AG10803 (cell line): ENCODE results near the gene ITPR2.
"Not testable (repeated sequence)": the region's sequence is repeated elsewhere in the genome, so short reads cannot be mapped to it uniquely, and the experiment has no call there.

ENCODE experiments used
- DNase-seq: peaks from one replicate; pipeline ENCODE4 v3.0.0; 2010; ENCODE audit warnings: low read depth
- H3K4me3 ChIP-seq: 2 replicates; pipeline ENCODE4 v1.5.1; 2011; ENCODE audit warnings: mild to moderate bottlenecking, low read length, control low read depth
- TF ChIP-seq, protein P1 (sequence below): conservative IDR thresholded peaks from 2 replicates; pipeline ENCODE4 v1.5.1; 2011; ENCODE audit warnings: mild to moderate bottlenecking, low read length, control low read depth, inconsistent platforms

The ITPR2 gene

DNA sequence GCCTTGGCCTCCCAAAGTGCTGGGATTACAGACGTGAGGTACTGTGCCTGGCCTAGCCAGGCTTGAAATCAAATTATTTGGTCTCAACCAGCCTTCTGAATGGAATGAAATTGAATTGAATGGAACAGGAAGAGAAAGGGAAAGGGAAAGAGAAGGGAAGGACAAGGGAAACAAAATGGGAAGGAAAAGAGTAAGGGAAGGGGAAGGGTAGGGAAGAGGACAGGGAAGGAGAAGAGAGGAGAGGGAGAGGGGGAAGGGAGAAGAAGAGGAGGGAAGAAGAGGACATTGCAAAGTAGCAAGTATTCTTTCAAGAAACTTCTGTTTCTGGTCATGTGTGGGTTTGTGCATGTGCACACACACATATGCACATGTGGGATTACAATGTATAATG is 97.8 kb downstream of the ITPR2 start:
- TF ChIP-seq, protein P1, sequence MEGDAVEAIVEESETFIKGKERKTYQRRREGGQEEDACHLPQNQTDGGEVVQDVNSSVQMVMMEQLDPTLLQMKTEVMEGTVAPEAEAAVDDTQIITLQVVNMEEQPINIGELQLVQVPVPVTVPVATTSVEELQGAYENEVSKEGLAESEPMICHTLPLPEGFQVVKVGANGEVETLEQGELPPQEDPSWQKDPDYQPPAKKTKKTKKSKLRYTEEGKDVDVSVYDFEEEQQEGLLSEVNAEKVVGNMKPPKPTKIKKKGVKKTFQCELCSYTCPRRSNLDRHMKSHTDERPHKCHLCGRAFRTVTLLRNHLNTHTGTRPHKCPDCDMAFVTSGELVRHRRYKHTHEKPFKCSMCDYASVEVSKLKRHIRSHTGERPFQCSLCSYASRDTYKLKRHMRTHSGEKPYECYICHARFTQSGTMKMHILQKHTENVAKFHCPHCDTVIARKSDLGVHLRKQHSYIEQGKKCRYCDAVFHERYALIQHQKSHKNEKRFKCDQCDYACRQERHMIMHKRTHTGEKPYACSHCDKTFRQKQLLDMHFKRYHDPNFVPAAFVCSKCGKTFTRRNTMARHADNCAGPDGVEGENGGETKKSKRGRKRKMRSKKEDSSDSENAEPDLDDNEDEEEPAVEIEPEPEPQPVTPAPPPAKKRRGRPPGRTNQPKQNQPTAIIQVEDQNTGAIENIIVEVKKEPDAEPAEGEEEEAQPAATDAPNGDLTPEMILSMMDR = no peak
- no peak overlapping the region for H3K4me3 ChIP-seq
- DNase-seq = no peak

DNA sequence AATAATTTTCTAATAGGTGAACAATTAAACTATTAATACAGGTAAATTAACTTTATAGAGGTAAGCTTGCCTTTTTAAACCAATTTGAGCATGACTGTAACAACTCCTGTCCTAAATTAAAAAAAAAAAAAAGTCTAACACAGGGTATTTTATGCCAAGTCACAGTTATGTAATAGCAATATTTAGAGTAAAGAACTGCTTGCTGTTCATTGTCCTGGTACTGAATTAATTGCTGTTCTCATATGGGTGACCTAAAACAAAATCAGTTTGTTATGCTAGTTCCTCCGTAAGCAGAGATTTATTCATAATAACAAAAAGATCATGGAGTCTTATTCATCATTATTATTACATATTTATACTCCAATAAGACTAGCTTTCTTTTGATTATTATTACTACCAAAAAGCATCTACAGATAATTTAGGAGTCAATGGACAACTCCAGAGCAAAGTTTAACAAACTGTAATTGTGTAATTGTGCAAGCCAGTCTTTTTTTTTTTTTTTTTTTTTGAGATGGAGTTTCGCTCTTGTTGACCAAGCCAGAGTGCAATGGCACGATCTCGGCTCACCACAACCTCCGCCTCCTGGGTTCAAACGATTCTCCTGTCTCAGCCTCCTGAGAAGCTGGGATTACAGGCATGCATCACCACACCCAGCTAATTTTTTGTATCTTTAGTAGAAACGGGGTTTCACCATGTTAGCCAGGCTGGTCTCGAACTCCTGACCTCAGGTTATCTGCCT is 98.3 kb downstream of the ITPR2 start:
- DNase-seq = no peak
- H3K4me3 ChIP-seq = no peak overlapping the region
- TF ChIP-seq, protein P1 = no peak

DNA sequence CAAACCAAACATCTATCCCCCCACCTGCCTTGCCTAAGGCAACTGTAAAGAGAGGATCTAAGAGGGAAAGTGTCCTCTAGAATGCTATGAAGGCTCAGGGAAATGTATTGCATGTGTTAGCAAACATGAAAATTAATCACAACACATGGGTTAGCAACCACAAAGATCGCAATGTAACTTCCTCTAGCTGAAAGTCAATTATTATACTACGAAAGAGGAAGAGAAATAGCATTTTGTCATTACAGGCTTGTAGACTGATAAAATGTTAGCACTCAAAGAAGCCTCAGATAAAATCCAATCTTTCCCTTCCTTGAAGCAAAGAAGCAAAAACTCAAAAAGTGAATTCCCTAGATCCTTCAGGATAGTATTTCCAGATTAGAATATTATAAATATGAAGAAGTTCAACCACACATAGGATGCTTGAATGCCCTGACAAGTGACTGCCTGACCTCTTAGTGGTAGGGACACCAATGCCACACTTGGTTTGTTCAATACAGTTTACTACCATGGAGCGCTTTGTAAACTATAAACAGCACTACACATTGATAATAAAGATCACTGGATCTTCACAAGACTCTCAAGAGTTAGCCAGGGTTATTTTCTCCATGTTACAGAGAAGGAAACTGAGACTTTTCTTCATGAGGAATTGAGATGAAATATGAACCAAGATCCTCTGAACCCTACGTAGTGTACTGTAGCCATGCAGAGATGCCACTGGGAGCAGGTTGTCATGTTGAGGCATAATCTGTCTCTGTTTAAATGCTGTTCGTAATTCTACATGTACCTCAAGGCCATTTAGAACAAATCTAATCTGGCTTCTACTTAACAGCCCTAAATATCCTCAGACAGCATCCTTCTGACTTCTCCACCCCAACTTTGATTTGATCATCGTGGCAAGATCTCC is 100.7 kb downstream of the ITPR2 start:
- TF ChIP-seq, protein P1 = no peak
- DNase-seq = no peak
- H3K4me3 ChIP-seq = no peak overlapping the region

DNA sequence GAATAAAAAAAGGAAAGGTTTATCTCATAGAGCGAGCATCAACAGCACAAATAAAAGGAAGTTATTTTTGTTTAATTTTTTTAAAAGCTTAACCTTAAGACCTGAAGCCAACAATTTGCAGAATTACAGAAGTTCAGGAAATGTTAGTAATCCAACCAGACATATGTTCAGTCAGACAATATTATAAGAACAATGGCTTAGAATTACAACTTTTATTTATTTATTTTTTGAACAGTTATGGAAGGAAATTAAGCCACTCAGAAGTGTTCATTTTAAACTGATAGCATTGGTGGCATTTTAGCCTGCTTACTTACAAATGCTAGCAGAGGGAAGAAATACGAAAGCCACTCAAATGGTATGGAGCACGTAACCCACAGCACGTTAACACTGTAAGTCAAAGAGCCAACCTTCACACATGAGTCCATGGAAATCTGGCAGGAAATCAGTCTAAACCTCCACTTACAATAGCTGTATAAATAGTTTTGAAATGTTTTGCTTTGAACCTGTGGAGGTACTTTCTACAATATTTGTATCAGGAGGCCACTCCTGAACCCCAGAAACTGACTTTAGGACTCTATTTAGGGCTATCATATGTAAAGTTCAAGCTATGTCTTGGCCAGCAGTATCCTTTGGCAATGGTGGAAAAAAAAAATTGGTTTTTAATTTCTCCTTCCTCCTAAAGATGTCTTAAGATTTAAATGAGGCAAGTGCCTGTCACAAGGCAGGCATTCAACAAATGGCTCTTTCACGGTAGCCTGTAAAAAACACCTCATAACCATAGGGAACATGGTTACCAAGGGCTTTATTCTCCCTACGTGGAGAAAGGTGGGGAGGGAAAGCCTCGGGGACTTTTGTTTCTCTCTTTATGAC is 102.3 kb downstream of the ITPR2 start:
- TF ChIP-seq, protein P1 = no peak
- H3K4me3 ChIP-seq = no peak overlapping the region
- DNase-seq = no peak

DNA sequence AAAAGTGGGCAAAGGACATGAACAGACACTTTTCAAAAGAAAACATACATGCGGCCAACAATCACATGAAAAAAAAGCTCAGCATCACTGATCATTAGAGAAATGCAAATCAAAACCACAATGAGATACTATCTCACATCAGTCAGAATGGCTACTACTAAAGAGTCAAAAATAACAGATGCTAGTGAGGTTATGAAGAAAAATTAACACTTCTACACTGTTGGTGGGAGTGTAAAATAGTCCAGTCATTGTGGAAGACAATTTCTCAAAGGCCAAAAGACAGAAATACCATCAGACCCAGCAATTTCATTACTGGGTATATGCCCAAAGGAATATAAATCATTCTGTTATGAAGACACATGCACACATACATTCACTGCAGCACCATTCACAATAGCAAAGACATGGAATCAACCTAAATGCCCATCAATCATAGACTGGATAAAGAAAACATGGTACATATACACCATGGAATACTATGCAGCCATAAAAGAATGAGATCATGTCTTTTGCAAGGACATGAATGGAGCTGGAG is 103.8 kb downstream of the ITPR2 start:
- not testable (repeated sequence) for DNase-seq, H3K4me3 ChIP-seq

DNA sequence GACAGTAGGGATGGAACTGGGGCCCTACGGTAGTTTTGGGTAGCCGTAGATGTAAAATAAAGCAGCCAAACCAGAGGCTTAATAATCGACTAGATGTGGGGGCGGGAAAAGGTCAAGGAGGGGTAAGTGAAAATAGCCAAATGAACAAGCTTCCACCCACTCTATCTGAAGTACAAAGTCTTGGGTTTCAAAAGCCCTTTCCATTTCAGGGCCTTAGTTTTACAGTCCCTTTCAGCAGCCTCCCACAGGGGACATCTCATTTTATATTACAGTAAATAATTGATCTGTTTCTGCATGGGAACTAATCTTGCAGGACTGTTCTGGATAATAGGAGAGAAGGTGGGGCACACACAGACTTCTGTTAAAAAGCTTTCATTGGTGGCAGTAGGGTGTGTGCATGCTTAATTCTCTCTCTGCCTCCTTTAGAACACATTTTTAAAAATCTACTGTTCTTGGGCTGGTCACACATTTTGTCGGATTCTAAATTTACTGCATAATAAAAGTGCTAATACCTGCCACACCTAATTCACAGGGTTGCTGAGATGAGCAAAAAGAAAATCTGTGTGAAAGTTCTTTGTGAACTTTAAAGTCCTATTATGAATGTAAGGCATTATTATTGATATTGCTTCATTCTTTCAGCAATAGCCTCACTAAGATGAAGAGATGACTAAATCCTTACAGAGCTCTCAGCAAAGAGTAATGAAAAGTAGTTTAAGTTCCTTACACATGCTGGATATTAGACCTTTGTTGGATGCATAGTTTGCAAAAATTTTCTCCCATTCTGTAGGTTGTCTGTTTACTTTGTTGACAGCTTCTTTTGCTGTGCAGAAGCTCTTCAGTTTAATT is 104.6 kb downstream of the ITPR2 start:
- H3K4me3 ChIP-seq = no peak overlapping the region
- TF ChIP-seq, protein P1 = no peak
- DNase-seq = no peak
